Chondrocyte (in vitro differentiated cells): ENCODE data around the gene ATP13A3. TPM values are rescaled to one million over a fixed set of nuclear protein-coding genes. Genes with fewer than 3 reads are reported as not detected.

Experiments
- DNase-seq: peaks from one replicate; pipeline ENCODE4 v3.0.0; 2021; ENCODE audit warnings: mixed read lengths, low spot score
- H3K27ac Mint-ChIP-seq: one replicate; pipeline ENCODE4 v1.8.0; 2021; ENCODE audit warnings: mild to moderate bottlenecking, moderate library complexity, mixed read lengths; ENCODE audit not compliant: unreplicated experiment
- H3K27me3 Mint-ChIP-seq: 2 replicates; pipeline ENCODE4 v1.8.0; 2021; ENCODE audit warnings: low read depth, mixed read lengths
- H3K36me3 Mint-ChIP-seq: 2 replicates; pipeline ENCODE4 v1.8.0; 2021; ENCODE audit warnings: low read depth, mixed read lengths
- H3K4me1 Mint-ChIP-seq: 2 replicates; pipeline ENCODE4 v1.8.0; 2021; ENCODE audit warnings: low read depth, mild to moderate bottlenecking, mixed read lengths
- H3K4me3 Mint-ChIP-seq: one replicate; pipeline ENCODE4 v1.8.0; 2021; ENCODE audit warnings: mild to moderate bottlenecking, moderate library complexity, mixed read lengths; ENCODE audit not compliant: unreplicated experiment
- H3K9me3 Mint-ChIP-seq: 2 replicates; pipeline ENCODE4 v1.8.0; 2021; ENCODE audit warnings: low read depth, mixed read lengths
- total RNA-seq: library from RNA; stranded (reverse); gene quantifications from 3 replicates; pipeline ENCODE4 v1.2.1, GENCODE V29; 2021
- TF ChIP-seq, protein P1 (sequence below): fragments of 200-600 bp; sonication (generic); IDR thresholded peaks from 2 replicates; pipeline ENCODE4 v1.5.0; 2021; ENCODE audit warnings: antibody characterized with exemption, mild to moderate bottlenecking, moderate library complexity

Gene ATP13A3
- total RNA-seq, 1 donor from 2014 or later = 87.7 TPM

DNA sequence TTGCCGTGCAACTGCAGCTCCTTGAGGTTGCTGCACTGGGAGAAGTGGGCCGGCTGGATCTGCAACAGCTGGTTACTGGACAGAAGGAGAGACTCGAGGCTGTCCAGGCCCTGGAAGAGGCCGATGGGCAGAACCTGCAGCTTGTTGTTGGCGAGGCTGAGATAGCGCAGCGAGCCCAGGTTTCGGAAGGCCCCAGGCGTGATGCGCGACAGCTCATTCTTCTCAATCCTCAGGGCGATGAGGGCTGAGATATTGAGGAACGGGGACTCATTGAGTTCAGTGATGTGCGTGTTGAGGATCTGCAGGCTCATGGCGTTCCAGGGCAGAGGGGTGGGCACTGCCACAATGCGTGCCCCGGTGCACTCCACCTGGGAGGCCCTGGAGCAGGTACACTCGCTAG lies 126.2 kb downstream of the ATP13A3 start:
- H3K27me3 Mint-ChIP-seq = peaks cover 28% of the 10 kb centered on the region
- TF ChIP-seq, protein P1, sequence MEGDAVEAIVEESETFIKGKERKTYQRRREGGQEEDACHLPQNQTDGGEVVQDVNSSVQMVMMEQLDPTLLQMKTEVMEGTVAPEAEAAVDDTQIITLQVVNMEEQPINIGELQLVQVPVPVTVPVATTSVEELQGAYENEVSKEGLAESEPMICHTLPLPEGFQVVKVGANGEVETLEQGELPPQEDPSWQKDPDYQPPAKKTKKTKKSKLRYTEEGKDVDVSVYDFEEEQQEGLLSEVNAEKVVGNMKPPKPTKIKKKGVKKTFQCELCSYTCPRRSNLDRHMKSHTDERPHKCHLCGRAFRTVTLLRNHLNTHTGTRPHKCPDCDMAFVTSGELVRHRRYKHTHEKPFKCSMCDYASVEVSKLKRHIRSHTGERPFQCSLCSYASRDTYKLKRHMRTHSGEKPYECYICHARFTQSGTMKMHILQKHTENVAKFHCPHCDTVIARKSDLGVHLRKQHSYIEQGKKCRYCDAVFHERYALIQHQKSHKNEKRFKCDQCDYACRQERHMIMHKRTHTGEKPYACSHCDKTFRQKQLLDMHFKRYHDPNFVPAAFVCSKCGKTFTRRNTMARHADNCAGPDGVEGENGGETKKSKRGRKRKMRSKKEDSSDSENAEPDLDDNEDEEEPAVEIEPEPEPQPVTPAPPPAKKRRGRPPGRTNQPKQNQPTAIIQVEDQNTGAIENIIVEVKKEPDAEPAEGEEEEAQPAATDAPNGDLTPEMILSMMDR = no peak
- no peak for DNase-seq
- H3K9me3 Mint-ChIP-seq = no peaks in the 10 kb centered on the region
- peaks cover 16% of the 10 kb centered on the region for H3K4me1 Mint-ChIP-seq
- no peak overlapping the region for H3K27ac Mint-ChIP-seq
- H3K36me3 Mint-ChIP-seq = no peaks in the 10 kb centered on the region
- H3K4me3 Mint-ChIP-seq = no peak overlapping the region

DNA sequence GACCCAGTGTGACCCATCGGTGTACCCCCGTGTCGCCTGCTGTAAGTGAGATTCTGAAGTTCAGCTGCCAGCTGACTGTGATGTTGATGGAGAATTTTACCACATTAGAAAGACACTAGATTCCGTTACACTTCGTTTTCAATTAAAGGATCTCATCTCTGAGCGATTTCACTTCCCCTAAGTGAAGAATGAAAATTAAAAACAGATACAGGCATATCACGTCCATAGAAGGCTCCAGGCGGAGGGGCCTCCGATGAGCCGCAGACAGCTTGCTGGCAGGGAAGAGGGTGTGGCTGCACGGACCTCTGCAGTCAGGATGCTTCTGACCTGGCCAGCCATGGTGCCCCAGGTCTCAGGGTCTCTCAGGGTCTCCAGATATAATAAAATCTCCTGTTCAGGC lies 129.1 kb downstream of the ATP13A3 start:
- peaks cover 28% of the 10 kb centered on the region for H3K27me3 Mint-ChIP-seq
- no peaks in the 10 kb centered on the region for H3K9me3 Mint-ChIP-seq
- no peaks in the 10 kb centered on the region for H3K36me3 Mint-ChIP-seq
- DNase-seq = no peak
- H3K4me1 Mint-ChIP-seq = no peaks in the 10 kb centered on the region
- TF ChIP-seq, protein P1 = no peak
- no peak overlapping the region for H3K4me3 Mint-ChIP-seq
- H3K27ac Mint-ChIP-seq = no peak overlapping the region

DNA sequence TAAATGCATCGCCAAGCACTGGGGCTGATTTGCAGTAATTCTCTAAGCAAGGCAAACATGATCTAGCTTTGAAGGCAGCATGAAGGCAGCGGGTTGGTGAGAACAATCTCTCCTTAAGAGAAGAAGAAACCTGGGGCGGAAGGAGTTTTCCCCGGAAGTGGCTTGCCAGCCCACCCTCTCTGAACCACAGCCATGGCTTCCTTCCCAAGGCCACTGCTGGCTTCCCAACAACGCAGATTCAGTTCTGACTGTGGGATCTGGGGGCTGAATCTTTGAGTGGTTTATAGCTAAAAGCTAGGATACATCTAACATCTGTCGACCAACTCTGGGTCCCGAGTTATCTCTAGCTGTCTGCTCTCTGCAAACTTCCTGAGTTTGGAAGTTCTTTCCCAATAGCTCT lies 131.4 kb downstream of the ATP13A3 start:
- DNase-seq = no peak
- no peaks in the 10 kb centered on the region for H3K9me3 Mint-ChIP-seq
- no peak overlapping the region for H3K4me3 Mint-ChIP-seq
- no peaks in the 10 kb centered on the region for H3K4me1 Mint-ChIP-seq
- peaks cover 24% of the 10 kb centered on the region for H3K27me3 Mint-ChIP-seq
- no peak overlapping the region for H3K27ac Mint-ChIP-seq
- TF ChIP-seq, protein P1 = no peak
- no peaks in the 10 kb centered on the region for H3K36me3 Mint-ChIP-seq

DNA sequence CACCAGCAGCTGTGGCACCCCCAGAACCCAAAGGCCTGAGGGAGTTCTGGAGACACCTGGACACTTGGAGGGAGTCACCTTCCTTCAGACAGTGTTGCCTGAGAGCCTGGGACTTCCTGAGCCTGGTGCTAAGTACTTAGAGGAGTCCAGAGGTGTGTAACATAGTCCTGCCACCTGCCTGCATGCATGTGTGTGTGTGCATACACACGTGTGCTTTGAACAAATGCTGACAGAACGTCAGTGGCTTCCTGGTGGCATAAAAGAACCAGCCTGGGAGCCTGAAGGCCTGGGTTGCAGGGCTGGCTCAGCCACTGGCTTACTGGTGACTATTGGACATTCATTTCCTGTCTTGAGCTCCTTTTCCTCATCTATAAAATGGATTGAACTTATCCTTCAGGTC lies 132.5 kb downstream of the ATP13A3 start:
- no peak for DNase-seq
- Mint-ChIP-seq H3K4me1 (peaks cover 2% of the 10 kb centered on the region), H3K9me3 (no peaks in the 10 kb centered on the region), H3K4me3 (no peak overlapping the region), H3K27me3 (peaks cover 18% of the 10 kb centered on the region), H3K27ac (no peak overlapping the region), H3K36me3 (no peaks in the 10 kb centered on the region)
- TF ChIP-seq, protein P1 = no peak

Other genes starting within 250 kb of the ATP13A3 start
- gene CPN2, start 135.7 kb downstream of the ATP13A3 start, total RNA-seq = not detected in 3 replicates
- gene LRRC15, start 117.3 kb downstream of the ATP13A3 start, total RNA-seq = 0.18 to 1.7 TPM (median 0.22 TPM) in 3 replicates
- gene GP5, start 87.7 kb downstream of the ATP13A3 start, total RNA-seq = 0.28 TPM in 1 of 3 replicates, not detected in the others
- gene TMEM44, start 146.4 kb upstream of the ATP13A3 start, total RNA-seq = 14.5 to 25.1 TPM (median 25.0 TPM) in 3 replicates
- 20.4 to 30.2 TPM (median 22.5 TPM) in 3 replicates for gene LSG1, start 185.2 kb upstream of the ATP13A3 start, total RNA-seq
- 22.8 to 25.3 TPM (median 25.1 TPM) in 3 replicates for gene FAM43A, start 198.9 kb upstream of the ATP13A3 start, total RNA-seq